ENCODE data around the gene ENC1. TPM values are rescaled to one million over a fixed set of nuclear protein-coding genes. Genes with fewer than 3 reads are reported as not detected.

Gene ENC1
- total RNA-seq, 4 donors from 2014 or later, result 3.4 to 7.8 (median 4.5) TPM

GRCh38 chr5:74670396-74671038 is 30.0 kb upstream of the ENC1 start:
- intact Hi-C loops (cut with DNase I), result no loop called here
- no peak overlapping the region for H3K27ac ChIP-seq
- TF ChIP-seq, protein P1, sequence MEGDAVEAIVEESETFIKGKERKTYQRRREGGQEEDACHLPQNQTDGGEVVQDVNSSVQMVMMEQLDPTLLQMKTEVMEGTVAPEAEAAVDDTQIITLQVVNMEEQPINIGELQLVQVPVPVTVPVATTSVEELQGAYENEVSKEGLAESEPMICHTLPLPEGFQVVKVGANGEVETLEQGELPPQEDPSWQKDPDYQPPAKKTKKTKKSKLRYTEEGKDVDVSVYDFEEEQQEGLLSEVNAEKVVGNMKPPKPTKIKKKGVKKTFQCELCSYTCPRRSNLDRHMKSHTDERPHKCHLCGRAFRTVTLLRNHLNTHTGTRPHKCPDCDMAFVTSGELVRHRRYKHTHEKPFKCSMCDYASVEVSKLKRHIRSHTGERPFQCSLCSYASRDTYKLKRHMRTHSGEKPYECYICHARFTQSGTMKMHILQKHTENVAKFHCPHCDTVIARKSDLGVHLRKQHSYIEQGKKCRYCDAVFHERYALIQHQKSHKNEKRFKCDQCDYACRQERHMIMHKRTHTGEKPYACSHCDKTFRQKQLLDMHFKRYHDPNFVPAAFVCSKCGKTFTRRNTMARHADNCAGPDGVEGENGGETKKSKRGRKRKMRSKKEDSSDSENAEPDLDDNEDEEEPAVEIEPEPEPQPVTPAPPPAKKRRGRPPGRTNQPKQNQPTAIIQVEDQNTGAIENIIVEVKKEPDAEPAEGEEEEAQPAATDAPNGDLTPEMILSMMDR (IDR thresholded peaks at IDR 0.05), result no peak
- no peak for TF ChIP-seq POLR2A (IDR thresholded peaks at IDR 0.05)
- 91 to 92% methylated on average over 7 to 9 of the region's 11 CpGs for WGBS, 2 donors
- peaks cover 0 to 3% of the 10 kb centered on the region in 2 donors for H3K4me1 ChIP-seq
- no peaks in the 10 kb centered on the region for H3K9me3 ChIP-seq
- H3K36me3 ChIP-seq, result no peaks in the 10 kb centered on the region
- H3K4me3 ChIP-seq (replicated peaks in 1 of 3), result no peak overlapping the region
- no peak for DNase-seq
- H3K27me3 ChIP-seq, result no peaks in the 10 kb centered on the region

- Histone ChIP-seq H3K4me3 (replicated peaks in 1 of 3) (no peak overlapping the region), H3K27ac (no peak overlapping the region), H3K36me3 (no peaks in the 10 kb centered on the region), H3K27me3 (no peaks in the 10 kb centered on the region), H3K4me1 (peaks cover 0 to 3% of the 10 kb centered on the region in 2 donors), H3K9me3 (no peaks in the 10 kb centered on the region)
- intact Hi-C loops (cut with DNase I), result no loop called here
- no peak for TF ChIP-seq POLR2A (IDR thresholded peaks at IDR 0.05)
- TF ChIP-seq, protein P1 (IDR thresholded peaks at IDR 0.05), result no peak
- WGBS, 2 donors, result 85 to 95% methylated on average over 2 of the region's 2 CpGs
- DNase-seq, result no peak
These were observed 29.3 kb upstream of the ENC1 start for GRCh38 chr5:74669821-74670220.

- no peak overlapping the region for H3K4me3 ChIP-seq (replicated peaks in 1 of 3)
- no peak for DNase-seq
- H3K27me3 ChIP-seq, result no peaks in the 10 kb centered on the region
- H3K27ac ChIP-seq, result no peak overlapping the region
- TF ChIP-seq, protein P1 (IDR thresholded peaks at IDR 0.05), result no peak
- TF ChIP-seq POLR2A (IDR thresholded peaks at IDR 0.05), result no peak
- 74 to 82% methylated on average over 4 of the region's 4 CpGs for WGBS, 2 donors
- H3K4me1 ChIP-seq, result no peaks in the 10 kb centered on the region
- intact Hi-C loops (cut with DNase I), result no loop called here
- no peaks in the 10 kb centered on the region for H3K36me3 ChIP-seq
- H3K9me3 ChIP-seq, result no peaks in the 10 kb centered on the region
These were observed 26.9 kb upstream of the ENC1 start for GRCh38 chr5:74667396-74667795.

DNA sequence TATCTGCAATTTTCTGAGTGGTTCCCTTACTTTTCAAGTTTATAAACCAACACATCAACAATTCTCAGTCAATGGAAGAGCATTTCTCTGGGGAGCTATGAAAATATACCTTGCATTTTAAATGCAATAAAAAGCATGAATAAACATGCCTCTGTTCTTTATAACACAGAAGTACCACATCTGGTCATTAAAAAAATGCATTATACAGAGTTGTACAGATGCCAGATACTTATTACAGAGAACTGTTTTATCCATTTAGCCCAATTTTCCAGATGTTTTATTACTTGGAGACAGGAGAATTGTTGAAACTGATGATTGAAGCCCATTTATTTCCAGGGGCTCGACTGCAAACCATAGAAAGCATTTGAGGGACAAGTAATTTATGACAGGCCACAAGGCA is 25.3 kb upstream of the ENC1 start:
- intact Hi-C loops (cut with DNase I), result no loop called here
- Histone ChIP-seq H3K27me3 (no peaks in the 10 kb centered on the region), H3K27ac (no peak overlapping the region), H3K36me3 (no peaks in the 10 kb centered on the region), H3K9me3 (no peaks in the 10 kb centered on the region), H3K4me3 (replicated peaks in 1 of 3) (no peak overlapping the region), H3K4me1 (no peaks in the 10 kb centered on the region)
- WGBS, 2 donors, result 74 to 76% methylated on average over 1 of the region's 1 CpG
- TF ChIP-seq POLR2A (IDR thresholded peaks at IDR 0.05), result no peak
- TF ChIP-seq, protein P1 (IDR thresholded peaks at IDR 0.05), result no peak
- DNase-seq, result no peak

DNA sequence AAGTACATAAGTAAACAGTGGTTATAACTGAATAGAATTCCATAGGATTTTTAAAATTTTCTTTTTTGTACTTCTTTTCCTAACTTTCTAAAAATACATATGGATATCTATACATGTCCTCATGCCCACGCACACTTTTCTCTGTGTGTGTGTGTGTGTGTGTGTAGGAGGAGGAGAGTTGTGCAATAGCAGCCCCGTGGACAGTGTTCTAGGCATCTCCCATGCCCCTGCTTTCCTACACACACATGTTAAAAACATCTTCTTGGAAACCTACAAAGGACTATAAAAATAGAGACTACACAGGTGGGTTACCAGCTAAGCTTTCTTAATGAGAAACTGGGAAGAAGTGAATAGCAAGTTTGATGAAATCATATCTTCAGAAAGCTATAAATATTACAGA is 24.7 kb upstream of the ENC1 start:
- Histone ChIP-seq H3K4me3 (replicated peaks in 1 of 3) (no peak overlapping the region), H3K27me3 (no peaks in the 10 kb centered on the region), H3K27ac (no peak overlapping the region), H3K36me3 (no peaks in the 10 kb centered on the region), H3K4me1 (no peaks in the 10 kb centered on the region), H3K9me3 (no peaks in the 10 kb centered on the region)
- WGBS, 2 donors, result 60 to 62% methylated on average over 2 of the region's 2 CpGs
- intact Hi-C loops (cut with DNase I), result no loop called here
- no peak for DNase-seq
- no peak for TF ChIP-seq POLR2A (IDR thresholded peaks at IDR 0.05)
- TF ChIP-seq, protein P1 (IDR thresholded peaks at IDR 0.05), result no peak

Data from thyroid gland (tissue), 4 donors.